Measurements from ENCODE around the gene NBL1. TPM values are rescaled to one million over a fixed set of nuclear protein-coding genes. Genes with fewer than 3 reads are reported as not detected.

NBL1 gene
- total and polyA plus RNA-seq, 2 donors (not counting 1 experiment from before 2014, with no cell fraction given) = 59.3 to 103 TPM

DNA sequence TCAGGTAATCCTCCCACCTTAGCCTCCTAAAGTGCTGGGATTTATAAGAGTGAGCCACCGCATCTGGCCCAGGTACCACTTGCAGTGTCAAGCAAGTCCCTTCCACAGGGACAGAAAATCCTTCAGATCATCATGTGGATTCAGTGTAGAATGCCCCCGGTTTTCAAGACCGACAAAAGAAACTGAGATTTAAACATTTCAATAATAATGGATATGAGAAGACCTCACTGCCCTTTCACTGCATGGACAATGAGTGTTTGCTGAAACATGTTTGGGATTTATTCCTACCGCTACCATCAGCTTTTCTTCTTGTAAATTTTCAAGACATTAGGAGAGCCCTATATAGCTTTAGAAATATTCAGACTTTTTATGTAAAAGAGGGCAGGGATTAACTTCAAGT, 62.0 kb downstream of the NBL1 start:
- no peaks in the 10 kb centered on the region for H3K27me3 ChIP-seq (ENCODE audit: control insufficient read depth, insufficient read depth, low read length)
- DNase-seq (ENCODE audit: low read depth in 2 of 2) = no peak
- no peak overlapping the region for H3K4me2 ChIP-seq (ENCODE audit: extremely low read depth, insufficient read depth, low read length)
- H3K27ac ChIP-seq (ENCODE audit: insufficient read depth, low read length) = no peak overlapping the region
- H3K36me3 ChIP-seq (ENCODE audit: control insufficient read depth, insufficient read depth, low read length) = no peaks in the 10 kb centered on the region
- H3K4me3 ChIP-seq (replicated peaks in 1 of 4; ENCODE audit: control extremely low read depth in 1 of 4, insufficient read depth in 1 of 4, low read depth in 3 of 4, low read length in 4 of 4) = no peak overlapping the region
- H3K9ac ChIP-seq (ENCODE audit: insufficient read depth, low read length) = no peak overlapping the region
- H2AFZ ChIP-seq (ENCODE audit: low read length) = no peak overlapping the region
- H3K9me3 ChIP-seq (ENCODE audit: control insufficient read depth, insufficient read depth, low read depth, low read length) = no peaks in the 10 kb centered on the region
- no peaks in the 10 kb centered on the region for H4K20me1 ChIP-seq (ENCODE audit: control insufficient read depth, extremely low read depth, insufficient read depth, low read length)
- no peak for TF ChIP-seq EZH2 (IDR thresholded peaks at IDR 0.05; ENCODE audit: low read length, missing control alignments)
- TF ChIP-seq CTCF (conservative IDR thresholded peaks at IDR 0.05 in 1 of 2, IDR thresholded peaks at IDR 0.05 in 1 of 2; ENCODE audit: low read depth in 1 of 2, low read length in 2 of 2) = no peak
- H3K79me2 ChIP-seq (ENCODE audit: control insufficient read depth, insufficient read depth, low read length) = no peaks in the 10 kb centered on the region
- H3K4me1 ChIP-seq (ENCODE audit: control insufficient read depth, extremely low read depth, insufficient read depth, low read length) = no peaks in the 10 kb centered on the region

Other genes with a start within 250 kb of the NBL1 start
- 77.6 and 104 TPM in 2 replicates for gene CAPZB, start 158.8 kb upstream of the NBL1 start, total RNA-seq
- gene CAPZB, start 158.8 kb upstream of the NBL1 start, polyA plus RNA-seq = 495 and 519 TPM in 2 replicates
- gene HTR6, start 20.6 kb downstream of the NBL1 start, total RNA-seq = under 0.01 TPM in 1 of 2 replicates, not detected in the other
- 0.02 TPM in 1 of 2 replicates, not detected in the other for gene HTR6, start 20.6 kb downstream of the NBL1 start, polyA plus RNA-seq
- 22.9 and 24.3 TPM in 2 replicates for gene TMCO4, start 155.6 kb downstream of the NBL1 start, total RNA-seq
- 11.9 and 12.5 TPM in 2 replicates for gene TMCO4, start 155.6 kb downstream of the NBL1 start, polyA plus RNA-seq
- gene RNF186, start 171.0 kb downstream of the NBL1 start, total RNA-seq = not detected in 2 replicates
- not detected in 2 replicates for gene RNF186, start 171.0 kb downstream of the NBL1 start, polyA plus RNA-seq
- gene OTUD3, start 238.1 kb downstream of the NBL1 start, total RNA-seq = 5.0 and 5.1 TPM in 2 replicates
- 2.9 and 3.0 TPM in 2 replicates for gene OTUD3, start 238.1 kb downstream of the NBL1 start, polyA plus RNA-seq

Measured in fibroblast of lung (primary cell).